Trophoblast cell (in vitro differentiated cells and primary cell): ENCODE measurements around the gene CEACAM8.
"Not testable (repeated sequence)": the region's sequence is repeated elsewhere in the genome, so short reads cannot be mapped to it uniquely, and the experiment has no call there.

Experiments used
- DNase-seq, 2 donors: peaks; one replicate each; pipeline ENCODE4 v3.0.0-alpha.2; 2016
- H2AFZ ChIP-seq: 2 replicates; pipeline ENCODE4 v1.6.1; 2013; ENCODE audit warnings: low read length, moderate library complexity, mild to moderate bottlenecking; ENCODE audit not compliant: insufficient read depth, poor library complexity
- H2AK5ac ChIP-seq: 2 replicates; pipeline ENCODE4 v1.6.1; 2013; ENCODE audit warnings: mild to moderate bottlenecking, low read length
- H2BK120ac ChIP-seq: 2 replicates; pipeline ENCODE4 v1.6.1; 2013; ENCODE audit warnings: low read length, mild to moderate bottlenecking, moderate library complexity; ENCODE audit not compliant: insufficient read depth, poor library complexity
- H2BK12ac ChIP-seq: 2 replicates; pipeline ENCODE4 v1.6.1; 2013; ENCODE audit warnings: mild to moderate bottlenecking, low read length, moderate library complexity
- H2BK5ac ChIP-seq: 2 replicates; pipeline ENCODE4 v1.6.1; 2013; ENCODE audit warnings: low read length, low read depth, moderate library complexity, mild to moderate bottlenecking; ENCODE audit not compliant: poor library complexity
- H3K14ac ChIP-seq: 2 replicates; pipeline ENCODE4 v1.6.1; 2013; ENCODE audit warnings: mild to moderate bottlenecking, low read length
- H3K18ac ChIP-seq: 2 replicates; pipeline ENCODE4 v1.6.1; 2013; ENCODE audit warnings: mild to moderate bottlenecking, low read length
- H3K23ac ChIP-seq: 2 replicates; pipeline ENCODE4 v1.6.1; 2013; ENCODE audit warnings: low read length
- H3K27ac ChIP-seq: 2 replicates; pipeline ENCODE4 v1.5.1; 2013; ENCODE audit warnings: low read depth, mild to moderate bottlenecking, inconsistent platforms, low read length, moderate library complexity
- H3K27me3 ChIP-seq: 2 replicates; pipeline ENCODE4 v1.6.1; 2013; ENCODE audit warnings: inconsistent platforms, mild to moderate bottlenecking, low read length, moderate library complexity; ENCODE audit not compliant: insufficient read depth
- H3K36me3 ChIP-seq, 2 experiments: 1 replicate in 1 of 2; 2 replicates in 1 of 2; pipeline ENCODE4 v1.6.1; 2013; ENCODE audit warnings: low read length in 2 of 2, mild to moderate bottlenecking in 2 of 2, moderate library complexity in 1 of 2; ENCODE audit not compliant: insufficient read depth in 2 of 2, control insufficient read depth in 1 of 2
- H3K4ac ChIP-seq: 2 replicates; pipeline ENCODE4 v1.6.1; 2013; ENCODE audit warnings: low read depth, mild to moderate bottlenecking, low read length, moderate library complexity
- H3K4me1 ChIP-seq, 2 experiments: 1 replicate in 1 of 2; 2 replicates in 1 of 2; pipeline ENCODE4 v1.6.1; 2013; ENCODE audit warnings: low read length in 2 of 2, mild to moderate bottlenecking in 2 of 2, moderate library complexity in 1 of 2; ENCODE audit not compliant: insufficient read depth in 2 of 2, control insufficient read depth in 1 of 2
- H3K4me2 ChIP-seq: 2 replicates; pipeline ENCODE4 v1.6.1; 2013; ENCODE audit warnings: inconsistent platforms, mild to moderate bottlenecking, low read length, moderate library complexity
- H3K4me3 ChIP-seq: 2 replicates; pipeline ENCODE4 v1.5.1; 2013; ENCODE audit warnings: mild to moderate bottlenecking, low read depth, low read length, inconsistent platforms
- H3K79me1 ChIP-seq: one replicate; pipeline ENCODE4 v1.6.1; 2013; ENCODE audit warnings: low read length
- H3K79me2 ChIP-seq: 2 replicates; pipeline ENCODE4 v1.6.1; 2013; ENCODE audit warnings: low read length, mild to moderate bottlenecking; ENCODE audit not compliant: control insufficient read depth, insufficient read depth, poor library complexity
- H3K9ac ChIP-seq: 2 replicates; pipeline ENCODE4 v1.6.1; 2013; ENCODE audit warnings: mild to moderate bottlenecking, low read length
- H3K9me3 ChIP-seq: 2 replicates; pipeline ENCODE4 v1.6.1; 2013; ENCODE audit warnings: low read depth, mild to moderate bottlenecking, control low read depth, inconsistent platforms, low read length; ENCODE audit not compliant: insufficient read depth
- H4K12ac ChIP-seq: 2 replicates; pipeline ENCODE4 v1.6.1; 2013; ENCODE audit warnings: low read depth, mild to moderate bottlenecking, low read length, moderate library complexity
- H4K8ac ChIP-seq: 2 replicates; pipeline ENCODE4 v1.6.1; 2013; ENCODE audit warnings: low read depth, mild to moderate bottlenecking, low read length, moderate library complexity
- H4K91ac ChIP-seq: one replicate; pipeline ENCODE4 v1.6.1; 2013; ENCODE audit warnings: low read depth, mild to moderate bottlenecking, low read length, moderate library complexity
- WGBS: extraction: QIAGEN DNeasy Blood & Tissue Kit; methylation state at CpG from one replicate; pipeline ENCODE4 v1.1.7; 2013; ENCODE audit warnings: missing lambda C conversion rate; ENCODE audit not compliant: insufficient read length, insufficient coverage; ENCODE audit errors: extremely low coverage; 5-methylcytosine and 5-hydroxymethylcytosine counted together

CEACAM8 gene

DNA sequence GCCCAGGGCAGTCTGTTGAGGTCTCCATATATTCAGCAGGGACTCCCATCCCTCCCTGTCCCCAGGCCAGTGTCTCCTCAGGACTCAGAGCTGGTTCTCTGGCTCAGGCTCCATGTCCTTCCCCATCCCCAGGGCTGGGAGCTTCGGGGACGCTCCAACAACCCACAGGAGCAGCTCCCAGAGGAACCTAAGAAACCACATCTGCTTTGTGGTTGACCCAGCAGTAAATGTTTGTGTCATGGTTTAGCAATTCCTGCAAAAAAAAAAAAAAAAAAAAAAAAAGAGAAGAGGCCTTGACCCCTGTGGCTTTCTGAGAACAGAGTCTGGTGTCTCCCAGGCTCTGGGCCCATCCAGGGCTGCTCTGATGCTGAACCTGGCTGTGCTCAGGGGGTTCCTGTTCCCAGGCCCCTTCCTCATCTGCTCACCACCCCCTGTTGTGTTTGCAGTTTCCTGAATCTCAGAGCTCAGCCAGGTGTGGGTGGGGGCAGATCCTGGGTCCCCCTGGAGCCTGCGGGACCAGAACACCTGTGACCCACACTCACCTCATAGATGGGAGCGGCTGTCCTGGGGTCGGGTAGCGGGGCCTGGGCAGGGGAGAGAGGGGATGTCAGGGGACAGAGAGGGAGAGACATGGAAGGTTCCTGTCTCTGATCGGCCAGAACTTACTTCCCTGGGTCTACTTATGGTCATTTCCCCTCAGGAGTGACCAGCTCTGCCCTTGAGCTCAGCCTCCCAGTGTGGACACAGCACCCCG, 41.3 kb downstream of the CEACAM8 start:
- no peak overlapping the region for H2AK5ac ChIP-seq

DNA sequence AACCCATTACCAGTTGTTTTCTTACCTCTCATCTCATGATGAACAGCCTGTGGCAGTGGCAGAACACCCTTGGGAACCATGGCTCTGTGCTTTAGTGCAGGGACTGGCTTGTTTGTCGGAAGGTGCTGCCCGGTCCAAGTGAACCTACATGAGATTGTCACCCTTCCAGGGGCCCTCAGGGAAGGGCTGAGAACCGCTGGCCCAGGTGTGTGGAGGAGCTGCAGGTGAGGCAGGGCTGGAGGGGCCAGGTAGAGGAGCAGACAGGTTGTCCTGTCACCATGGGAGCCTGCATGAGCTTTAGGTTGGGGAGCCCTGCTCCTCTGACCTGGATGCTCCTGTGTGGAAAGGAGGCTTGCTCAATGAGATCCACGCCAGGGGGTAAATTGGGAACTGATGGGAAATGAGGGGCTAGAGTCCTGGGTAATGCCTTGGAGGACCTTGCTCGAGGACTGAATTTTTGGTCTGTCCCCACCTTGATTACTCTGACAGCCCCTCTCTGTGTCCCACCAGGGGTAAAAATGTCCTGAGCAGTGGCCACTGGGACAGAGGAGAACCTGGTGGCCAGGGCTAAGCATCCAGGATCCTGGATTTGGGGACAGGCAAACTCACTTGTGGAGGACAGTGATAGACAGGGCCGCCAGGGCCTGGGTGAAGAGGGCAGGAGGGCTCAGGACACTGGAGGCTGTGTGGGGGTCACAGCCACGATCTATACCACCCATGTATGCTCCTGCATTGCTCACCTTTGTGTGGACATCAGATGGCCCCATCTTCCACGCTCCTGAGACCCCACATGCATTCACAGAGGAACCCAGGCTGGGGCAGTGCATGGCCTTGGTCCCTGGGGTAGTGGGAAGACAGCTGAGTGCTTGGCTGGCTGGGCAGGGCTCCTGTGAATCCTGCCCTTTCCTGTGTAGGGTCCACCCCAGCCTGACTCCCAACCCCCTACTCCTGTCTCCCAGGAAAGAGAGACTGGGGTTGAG, 42.3 kb downstream of the CEACAM8 start:
- Histone ChIP-seq H2BK120ac (no peak overlapping the region), H3K4me2 (no peak overlapping the region), H3K79me2 (no peaks in the 10 kb centered on the region), H3K27me3 (no peaks in the 10 kb centered on the region), H3K4ac (no peak overlapping the region), H3K23ac (no peak overlapping the region), H4K91ac (no peak overlapping the region), H3K14ac (no peak overlapping the region), H4K8ac (no peak overlapping the region), H3K9me3 (peaks cover 6% of the 10 kb centered on the region), H2BK5ac (no peak overlapping the region), H3K36me3 (no peaks in the 10 kb centered on the region), H2AK5ac (no peak overlapping the region), H2BK12ac (no peak overlapping the region), H3K4me1 (peaks cover 0 to 2% of the 10 kb centered on the region in 2 experiments), H3K79me1 (no peaks in the 10 kb centered on the region), H3K9ac (no peak overlapping the region), H3K4me3 (no peak overlapping the region), H4K12ac (no peak overlapping the region), H3K18ac (no peak overlapping the region), H2AFZ (no peak overlapping the region), H3K27ac (no peak overlapping the region)
- no CpG with 5 or more reads among the region's 8 CpGs for WGBS
- no peak for DNase-seq

More for the DNA sequence above, 41.3 kb downstream of the CEACAM8 start:
- H4K8ac ChIP-seq: no peak overlapping the region
- no peak overlapping the region for H2BK120ac ChIP-seq
- no peaks in the 10 kb centered on the region for H3K79me2 ChIP-seq
- H3K36me3 ChIP-seq: no peaks in the 10 kb centered on the region
- H4K12ac ChIP-seq: no peak overlapping the region
- H3K4me2 ChIP-seq: no peak overlapping the region
- H2BK12ac ChIP-seq: no peak overlapping the region
- no peaks in the 10 kb centered on the region for H3K79me1 ChIP-seq
- no peak for DNase-seq
- no peak overlapping the region for H3K9ac ChIP-seq
- H3K23ac ChIP-seq: no peak overlapping the region
- H4K91ac ChIP-seq: no peak overlapping the region
- H3K4me3 ChIP-seq: no peak overlapping the region
- no peaks in the 10 kb centered on the region for H3K27me3 ChIP-seq
- H2BK5ac ChIP-seq: no peak overlapping the region
- H2AFZ ChIP-seq: no peak overlapping the region
- WGBS: no CpG with 5 or more reads among the region's 8 CpGs
- H3K14ac ChIP-seq: no peak overlapping the region
- H3K4me1 ChIP-seq: peaks cover 0 to 2% of the 10 kb centered on the region in 2 experiments
- H3K4ac ChIP-seq: no peak overlapping the region
- no peak overlapping the region for H3K18ac ChIP-seq
- peaks cover 6% of the 10 kb centered on the region for H3K9me3 ChIP-seq
- no peak overlapping the region for H3K27ac ChIP-seq

DNA sequence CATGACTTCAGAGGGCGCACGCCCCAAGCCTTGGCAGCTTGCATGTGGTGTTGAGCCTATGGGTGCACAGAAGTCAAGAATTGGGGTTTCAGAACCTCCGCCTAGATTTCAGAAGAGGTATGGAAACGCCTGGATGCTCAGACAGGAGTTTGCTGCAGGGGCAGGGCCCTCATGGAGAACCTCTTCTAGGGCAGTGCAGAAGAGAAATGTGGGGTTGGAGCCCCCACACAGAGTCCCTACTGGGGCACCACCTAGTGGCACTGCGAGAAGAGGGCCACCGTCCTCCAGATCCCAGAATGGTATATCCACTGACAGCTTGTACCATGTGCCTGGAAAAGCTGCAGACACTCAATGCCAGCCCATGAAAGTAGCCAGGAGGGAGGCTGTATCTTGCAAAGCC, 44.2 kb downstream of the CEACAM8 start:
- not testable (repeated sequence) for H2BK12ac ChIP-seq, H4K12ac ChIP-seq, H3K27ac ChIP-seq, H4K91ac ChIP-seq, H3K23ac ChIP-seq, H2AK5ac ChIP-seq, H3K9ac ChIP-seq, H3K4me2 ChIP-seq, H3K14ac ChIP-seq, H2BK5ac ChIP-seq, H2BK120ac ChIP-seq, H3K4me3 ChIP-seq, H3K9me3 ChIP-seq, DNase-seq, H3K79me1 ChIP-seq, H3K79me2 ChIP-seq, H3K4ac ChIP-seq, H3K18ac ChIP-seq, H3K4me1 ChIP-seq, H2AFZ ChIP-seq, H3K27me3 ChIP-seq, H4K8ac ChIP-seq, H3K36me3 ChIP-seq
- no CpG with 5 or more reads among the region's 6 CpGs for WGBS

DNA sequence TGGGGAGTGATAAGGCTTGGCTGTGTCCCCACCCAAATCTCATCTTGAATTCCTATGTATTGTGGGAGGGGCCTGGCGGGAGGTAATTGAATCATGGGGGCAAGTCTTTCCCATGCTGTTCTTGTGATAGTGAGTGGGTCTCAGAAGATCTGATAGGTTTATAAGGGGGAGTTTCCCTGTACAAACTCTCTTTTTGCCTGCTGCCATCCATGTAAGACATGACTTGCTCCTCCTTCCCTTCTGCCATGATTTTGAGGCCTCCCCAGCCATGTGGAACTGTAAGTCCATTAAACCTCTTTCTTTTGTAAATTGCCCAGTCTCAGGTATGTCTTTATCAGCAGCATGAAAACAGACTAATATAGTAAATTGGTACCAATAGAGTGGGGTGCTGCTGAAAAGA, 45.7 kb downstream of the CEACAM8 start:
- WGBS: no CpG with 5 or more reads among the region's 1 CpG
- H3K4ac ChIP-seq, H2AK5ac ChIP-seq, H2BK5ac ChIP-seq, H2BK12ac ChIP-seq, H3K18ac ChIP-seq, H2BK120ac ChIP-seq, DNase-seq, H3K9me3 ChIP-seq, H2AFZ ChIP-seq, H3K79me2 ChIP-seq, H3K4me3 ChIP-seq, H3K23ac ChIP-seq, H3K36me3 ChIP-seq, H4K12ac ChIP-seq, H3K79me1 ChIP-seq, H3K27me3 ChIP-seq, H4K8ac ChIP-seq, H3K14ac ChIP-seq, H3K27ac ChIP-seq, H3K4me2 ChIP-seq, H4K91ac ChIP-seq, H3K9ac ChIP-seq, H3K4me1 ChIP-seq: not testable (repeated sequence)
